CD4-positive, CD25-positive, alpha-beta regulatory T cell (primary cell): ENCODE data around the gene RBP5. TPM values are rescaled to one million over a fixed set of nuclear protein-coding genes. Genes with fewer than 3 reads are reported as not detected.
"Not testable (repeated sequence)": the region's sequence is repeated elsewhere in the genome, so short reads cannot be mapped to it uniquely, and the experiment has no call there.

ENCODE experiments used
- ATAC-seq, 2 donors: fragments of 150-1000 bp; cut with Tn5 transposase; one replicate each; pipeline ENCODE4 v1.10.0; 2021; ENCODE audit warnings: low read depth in 2 of 2, moderate number of reproducible peaks in 2 of 2, moderate library complexity in 1 of 2
- DNase-seq, 3 donors: peaks; one replicate each; pipeline versions ENCODE4 v3.0.0 to v3.0.0-alpha.2; 2012 to 2022; ENCODE audit warnings: mixed read lengths in 1 of 3
- H3K27ac ChIP-seq: one replicate; pipeline ENCODE4 v1.7.0; 2013; ENCODE audit warnings: mild to moderate bottlenecking, low read length; ENCODE audit not compliant: insufficient read depth, poor library complexity, severe bottlenecking
- H3K27me3 ChIP-seq: one replicate; pipeline ENCODE4 v1.7.0; 2013; ENCODE audit warnings: low read length; ENCODE audit not compliant: control insufficient read depth, insufficient read depth
- H3K36me3 ChIP-seq: one replicate; pipeline ENCODE4 v1.7.0; 2013; ENCODE audit warnings: mild to moderate bottlenecking, low read length, moderate library complexity; ENCODE audit not compliant: control insufficient read depth, insufficient read depth
- H3K4me1 ChIP-seq: 2 replicates; pipeline ENCODE4 v1.7.0; 2013; ENCODE audit warnings: mild to moderate bottlenecking, low read length; ENCODE audit not compliant: insufficient read depth, control insufficient read depth, poor library complexity, severe bottlenecking
- H3K4me3 ChIP-seq: one replicate; pipeline ENCODE4 v1.7.0; 2013; ENCODE audit warnings: low read depth, mild to moderate bottlenecking, low read length, moderate library complexity
- H3K9me3 ChIP-seq, 2 experiments: 1 replicate in 1 of 2; 2 replicates in 1 of 2; pipeline ENCODE4 v1.7.0; 2013; ENCODE audit warnings: low read length in 2 of 2, mild to moderate bottlenecking in 1 of 2, moderate library complexity in 1 of 2; ENCODE audit not compliant: control insufficient read depth in 2 of 2
- H3K27ac Mint-ChIP-seq, 3 donors: one replicate each; pipeline ENCODE4 v1.8.0; 2020 to 2022; ENCODE audit warnings: mild to moderate bottlenecking in 3 of 3, mixed read lengths in 3 of 3, moderate library complexity in 2 of 3
- H3K27me3 Mint-ChIP-seq: one replicate; pipeline ENCODE4 v1.8.0; 2022; ENCODE audit warnings: mild to moderate bottlenecking, mixed read lengths
- H3K36me3 Mint-ChIP-seq: one replicate; pipeline ENCODE4 v1.8.0; 2020; ENCODE audit warnings: mixed read lengths
- H3K4me1 Mint-ChIP-seq, 4 donors: one replicate each; pipeline ENCODE4 v1.8.0; 2020 to 2022; ENCODE audit warnings: mixed read lengths in 4 of 4, mild to moderate bottlenecking in 1 of 4
- H3K4me3 Mint-ChIP-seq, 4 donors: one replicate each; pipeline ENCODE4 v1.8.0; 2020 to 2022; ENCODE audit warnings: mild to moderate bottlenecking in 4 of 4, mixed read lengths in 4 of 4, moderate library complexity in 3 of 4
- H3K9me3 Mint-ChIP-seq, 7 donors: one replicate each; pipeline ENCODE4 v1.8.0; 2020 to 2022; ENCODE audit warnings: mixed read lengths in 7 of 7, mild to moderate bottlenecking in 3 of 7, moderate library complexity in 2 of 7
- polyA plus RNA-seq, 4 donors: library from polyadenylated mRNA; unstranded; fragments of 300-500 nt; fragmentation: Illumina TruSeq; gene quantifications; one replicate each; pipeline ENCODE4 v1.2.3, GENCODE V29; 2021
- total RNA-seq: library from RNA; stranded (reverse); gene quantifications from one replicate; pipeline ENCODE4 v1.2.3, GENCODE V29; 2022

RBP5 gene
- total and polyA plus RNA-seq, 5 donors from 2014 or later = not detected

DNA sequence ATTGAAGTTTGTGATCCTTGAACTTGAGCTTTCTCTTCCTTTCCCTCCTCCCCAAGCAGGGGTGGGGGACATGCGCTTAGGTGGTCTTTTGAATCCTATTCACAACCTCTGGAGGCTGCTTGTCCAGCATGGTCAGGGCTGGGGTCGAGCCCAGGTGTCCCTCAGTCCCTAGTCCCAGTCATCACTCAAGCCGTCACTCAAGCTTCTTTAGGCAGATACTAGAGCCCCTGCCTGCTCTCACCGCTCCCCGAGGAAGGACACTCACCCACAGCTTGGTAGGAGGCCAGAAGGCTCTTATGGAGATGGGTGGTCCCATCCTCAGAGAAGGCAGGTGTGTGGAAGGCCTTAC lies 19.1 kb downstream of the RBP5 start:
- Histone ChIP-seq H3K27me3 (no peaks in the 10 kb centered on the region), H3K27ac (no peak overlapping the region), H3K9me3 (peaks cover 7 to 10% of the 10 kb centered on the region in 2 experiments), H3K36me3 (peaks cover 7% of the 10 kb centered on the region), H3K4me3 (peak overlapping the region; percentile 76), H3K4me1 (peaks cover 21% of the 10 kb centered on the region)
- Mint-ChIP-seq H3K9me3 (peaks cover 0 to 12% (median 4%) of the 10 kb centered on the region in 7 donors), H3K27me3 (no peaks in the 10 kb centered on the region), H3K27ac (peak overlapping the region; percentile 66 to 92 (median 83)), H3K36me3 (peaks cover 10% of the 10 kb centered on the region), H3K4me3 (peak overlapping the region; percentile 93 to 96 (median 94)), H3K4me1 (peaks cover 26 to 74% (median 43%) of the 10 kb centered on the region in 4 donors)
- ATAC-seq (no peak), DNase-seq (no peak)

GRCh38 chr12:7108796-7109571 lies 19.7 kb downstream of the RBP5 start, which contains the start of gene C1RL:
Gene C1RL (minus strand): TSS chr12:7109214. CDS start chr12:7109180, 34 bp downstream.
- H3K36me3 Mint-ChIP-seq = peaks cover 10% of the 10 kb centered on the region
- H3K27me3 ChIP-seq = no peaks in the 10 kb centered on the region
- H3K4me1 ChIP-seq = peaks cover 21% of the 10 kb centered on the region
- ATAC-seq = peak in 1 of 2 donors; percentile 26
- H3K9me3 Mint-ChIP-seq = peaks cover 0 to 12% (median 4%) of the 10 kb centered on the region in 7 donors
- peak within 1 kb of the TSS; percentile 82 for H3K4me3 ChIP-seq
- H3K9me3 ChIP-seq = peaks cover 7 to 10% of the 10 kb centered on the region in 2 experiments
- peaks cover 10% of the 10 kb centered on the region for H3K36me3 ChIP-seq
- peak within 1 kb of the TSS; percentile 93 to 98 (median 95) for H3K4me3 Mint-ChIP-seq
- peak; percentile 65 to 79 (median 70) for DNase-seq
- H3K27ac ChIP-seq = peak within 1 kb of the TSS; percentile 79
- H3K4me1 Mint-ChIP-seq = peaks cover 26 to 75% (median 45%) of the 10 kb centered on the region in 4 donors
- peak within 1 kb of the TSS; percentile 92 to 94 (median 92) for H3K27ac Mint-ChIP-seq
- H3K27me3 Mint-ChIP-seq = no peaks in the 10 kb centered on the region

DNA sequence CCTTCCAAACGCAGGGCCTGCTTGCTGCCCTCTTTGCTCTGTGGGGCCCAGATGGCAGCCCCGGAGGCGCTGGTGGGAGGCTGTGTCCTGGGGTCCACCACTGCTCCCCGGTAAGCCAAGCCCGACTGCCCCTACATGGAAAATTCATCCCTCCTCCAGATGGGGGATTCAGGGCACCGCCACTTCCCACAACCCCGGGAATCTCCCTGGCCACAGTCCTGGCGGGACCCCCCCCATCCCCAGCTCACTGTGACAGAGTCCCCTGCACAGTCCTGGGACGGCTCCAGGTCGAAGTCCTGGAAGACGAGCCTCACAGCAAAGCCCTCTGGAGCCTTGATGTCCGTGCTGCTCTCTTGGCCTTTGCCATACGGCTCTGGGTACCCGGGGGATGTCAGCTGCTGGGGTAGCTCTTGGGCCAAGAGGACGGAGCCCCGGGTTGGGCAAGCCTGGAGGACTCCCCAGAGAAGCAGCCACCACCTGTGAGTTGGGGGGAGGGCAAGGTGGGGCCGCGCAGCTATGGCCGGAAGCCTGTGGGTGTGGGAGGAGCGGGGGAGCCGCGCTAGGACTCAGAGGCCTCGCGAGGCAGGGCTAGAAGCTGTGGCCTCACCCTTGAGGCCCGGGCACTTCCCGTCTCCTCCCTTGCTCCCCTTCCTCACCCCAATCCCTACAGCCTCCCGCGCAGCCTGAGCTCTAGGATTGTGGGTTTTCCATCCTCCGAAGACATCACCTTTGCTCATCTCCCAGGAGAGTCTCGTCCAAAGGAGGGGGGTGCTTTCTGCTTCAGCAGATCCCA lies 20.5 kb downstream of the RBP5 start:
- H3K9me3 Mint-ChIP-seq = peaks cover 0 to 12% (median 4%) of the 10 kb centered on the region in 7 donors
- peak overlapping the region; percentile 79 for H3K27ac ChIP-seq
- H3K36me3 ChIP-seq = peaks cover 13% of the 10 kb centered on the region
- peak; percentile 64 to 94 (median 71) for DNase-seq
- peak overlapping the region; percentile 92 to 94 (median 92) for H3K27ac Mint-ChIP-seq
- H3K4me3 Mint-ChIP-seq = peak overlapping the region; percentile 93 to 98 (median 95)
- H3K36me3 Mint-ChIP-seq = peaks cover 15% of the 10 kb centered on the region
- peaks cover 7 to 10% of the 10 kb centered on the region in 2 experiments for H3K9me3 ChIP-seq
- H3K4me3 ChIP-seq = peak overlapping the region; percentile 82
- no peaks in the 10 kb centered on the region for H3K27me3 ChIP-seq
- peaks cover 17% of the 10 kb centered on the region for H3K4me1 ChIP-seq
- H3K27me3 Mint-ChIP-seq = no peaks in the 10 kb centered on the region
- peak; percentile 96 to 98 for ATAC-seq
- peaks cover 29 to 78% (median 47%) of the 10 kb centered on the region in 4 donors for H3K4me1 Mint-ChIP-seq

DNA sequence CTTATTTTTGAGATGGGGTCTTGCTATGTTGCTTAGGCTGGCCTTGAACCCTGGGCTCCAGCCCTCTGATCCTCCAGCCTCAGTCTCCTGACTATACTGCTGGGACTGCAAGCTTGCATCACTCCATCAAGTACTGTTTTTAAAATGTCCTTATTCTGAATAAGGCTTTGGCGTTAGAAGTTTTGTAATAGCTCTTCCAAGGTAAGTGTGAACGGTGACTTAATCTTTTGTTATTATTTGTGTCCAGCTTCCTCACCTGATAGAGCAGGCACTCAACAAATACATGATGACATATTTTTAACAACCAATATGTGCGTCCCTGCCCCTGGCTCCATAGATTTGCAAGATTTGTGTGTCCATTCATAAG lies 21.1 kb downstream of the RBP5 start:
- H3K36me3 Mint-ChIP-seq = peaks cover 16% of the 10 kb centered on the region
- no peaks in the 10 kb centered on the region for H3K27me3 Mint-ChIP-seq
- Histone ChIP-seq H3K4me1 (peaks cover 17% of the 10 kb centered on the region), H3K27ac (peak overlapping the region; percentile 79), H3K9me3 (peaks cover 7 to 10% of the 10 kb centered on the region in 2 experiments), H3K36me3 (peaks cover 17% of the 10 kb centered on the region), H3K27me3 (no peaks in the 10 kb centered on the region), H3K4me3 (peak overlapping the region; percentile 82)
- DNase-seq (peak in 1 of 3 donors; percentile 8), ATAC-seq (no peak)
- H3K9me3 Mint-ChIP-seq = peaks cover 0 to 12% (median 4%) of the 10 kb centered on the region in 7 donors
- H3K27ac Mint-ChIP-seq = peak overlapping the region; percentile 91 to 94 (median 92)
- peaks cover 33 to 82% (median 50%) of the 10 kb centered on the region in 4 donors for H3K4me1 Mint-ChIP-seq
- peak overlapping the region; percentile 93 to 98 (median 95) for H3K4me3 Mint-ChIP-seq

- peaks cover 20% of the 10 kb centered on the region for H3K36me3 Mint-ChIP-seq
- not testable (repeated sequence) for DNase-seq, ATAC-seq, H3K27me3 Mint-ChIP-seq, H3K27me3 ChIP-seq, H3K9me3 ChIP-seq
- H3K36me3 ChIP-seq = peaks cover 17% of the 10 kb centered on the region
- H3K4me3 ChIP-seq = peak overlapping the region; percentile 27
- H3K4me3 Mint-ChIP-seq = peak overlapping the region; percentile 58 to 94 (median 82)
- H3K4me1 Mint-ChIP-seq = peaks cover 34 to 83% (median 52%) of the 10 kb centered on the region in 4 donors
- H3K27ac Mint-ChIP-seq = peak overlapping the region in 1 of 3 donors; percentile 15
- peaks cover 17% of the 10 kb centered on the region for H3K4me1 ChIP-seq
- H3K9me3 Mint-ChIP-seq = peaks cover 0 to 12% (median 4%) of the 10 kb centered on the region in 7 donors
- peak overlapping the region; percentile 79 for H3K27ac ChIP-seq
These were observed 21.5 kb downstream of the RBP5 start for GRCh38 chr12:7107181-7107580.

GRCh38 chr12:7106082-7106481 lies 22.6 kb downstream of the RBP5 start:
- peaks cover 7 to 10% of the 10 kb centered on the region in 2 experiments for H3K9me3 ChIP-seq
- Mint-ChIP-seq H3K36me3 (peaks cover 25% of the 10 kb centered on the region), H3K27me3 (no peaks in the 10 kb centered on the region), H3K4me1 (peaks cover 34 to 81% (median 53%) of the 10 kb centered on the region in 4 donors), H3K27ac (peak overlapping the region; percentile 15 to 91 (median 43)), H3K9me3 (peaks cover 0 to 12% (median 4%) of the 10 kb centered on the region in 7 donors), H3K4me3 (peak overlapping the region; percentile 22 to 94 (median 67))
- peaks cover 22% of the 10 kb centered on the region for H3K36me3 ChIP-seq
- ATAC-seq = no peak
- H3K4me3 ChIP-seq = peak overlapping the region; percentile 37
- H3K27ac ChIP-seq = no peak overlapping the region
- no peaks in the 10 kb centered on the region for H3K27me3 ChIP-seq
- peaks cover 17% of the 10 kb centered on the region for H3K4me1 ChIP-seq
- no peak for DNase-seq

DNA sequence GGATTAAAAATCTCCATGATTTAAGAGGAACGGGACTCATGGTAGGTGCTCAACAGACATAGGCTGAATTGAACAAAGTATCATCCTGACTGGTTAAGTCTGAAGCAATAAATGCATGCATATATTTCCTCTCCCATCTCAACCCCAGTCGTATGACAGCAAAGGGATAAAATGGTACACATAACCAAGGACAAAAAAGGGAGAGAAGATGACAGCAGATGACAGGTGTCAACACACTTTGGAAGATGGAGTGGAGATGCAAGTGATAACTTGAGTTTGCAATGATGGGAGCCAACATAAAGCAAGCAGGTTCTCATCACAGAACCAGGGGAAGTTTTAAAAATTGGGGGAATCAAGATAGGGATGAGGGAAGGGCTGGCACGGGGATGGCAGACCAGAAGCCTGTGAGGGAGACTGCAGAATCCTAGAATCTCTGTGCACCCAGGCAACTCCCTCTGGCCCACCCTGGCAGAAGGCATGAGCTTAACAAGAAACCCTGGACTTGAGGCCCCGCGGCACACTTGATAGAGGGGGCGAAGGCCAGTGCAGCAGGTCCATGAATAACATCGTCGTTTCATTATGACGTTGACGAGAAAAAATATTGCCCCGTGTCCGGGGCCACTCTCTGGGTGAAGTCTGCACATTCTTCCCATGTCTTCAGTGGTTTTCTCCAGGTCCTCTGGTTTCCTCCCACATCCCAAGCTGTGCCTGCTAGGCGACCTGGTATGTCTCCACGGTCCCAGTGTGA lies 24.7 kb downstream of the RBP5 start:
- Mint-ChIP-seq H3K27me3 (no peaks in the 10 kb centered on the region), H3K4me3 (peak overlapping the region in 1 of 4 donors; percentile 74), H3K9me3 (peaks cover 0 to 12% (median 4%) of the 10 kb centered on the region in 7 donors), H3K4me1 (peaks cover 39 to 63% (median 46%) of the 10 kb centered on the region in 4 donors), H3K27ac (peak overlapping the region; percentile 43 to 82 (median 52)), H3K36me3 (peaks cover 25% of the 10 kb centered on the region)
- Histone ChIP-seq H3K4me1 (peaks cover 11% of the 10 kb centered on the region), H3K4me3 (no peak overlapping the region), H3K36me3 (peaks cover 32% of the 10 kb centered on the region), H3K27me3 (no peaks in the 10 kb centered on the region), H3K27ac (no peak overlapping the region), H3K9me3 (peaks cover 7 to 10% of the 10 kb centered on the region in 2 experiments)
- DNase-seq = no peak
- ATAC-seq = no peak
